Esophagus (tissue), 2 donors: ENCODE results near the gene HAUS7. TPM values are rescaled to one million over a fixed set of nuclear protein-coding genes. Genes with fewer than 3 reads are reported as not detected.

ENCODE experiments used
- H3K27ac ChIP-seq, 2 donors: one replicate each; pipeline ENCODE4 v1.5.1; 2013; ENCODE audit warnings: low read depth in 2 of 2, mild to moderate bottlenecking in 2 of 2, inconsistent platforms in 1 of 2, low read length in 1 of 2, moderate library complexity in 1 of 2
- H3K27me3 ChIP-seq, 2 donors: one replicate each; pipeline ENCODE4 v1.6.1; 2013; ENCODE audit warnings: low read length in 2 of 2, control low read depth in 1 of 2, mild to moderate bottlenecking in 1 of 2; ENCODE audit not compliant: insufficient read depth in 2 of 2, control insufficient read depth in 1 of 2
- H3K36me3 ChIP-seq, 2 donors: one replicate each; pipeline ENCODE4 v1.6.1; 2013; ENCODE audit warnings: low read length in 1 of 2; ENCODE audit not compliant: control insufficient read depth in 2 of 2, insufficient read depth in 2 of 2
- H3K4me1 ChIP-seq, 2 donors: one replicate each; pipeline ENCODE4 v1.6.1; 2013; ENCODE audit warnings: low read length in 1 of 2; ENCODE audit not compliant: control insufficient read depth in 2 of 2, insufficient read depth in 2 of 2
- H3K4me3 ChIP-seq, 2 donors: one replicate each; pipeline ENCODE4 v1.5.1; 2013; ENCODE audit warnings: low read length in 2 of 2, mild to moderate bottlenecking in 2 of 2, low read depth in 1 of 2, moderate library complexity in 1 of 2
- H3K9me3 ChIP-seq, 2 donors: one replicate each; pipeline ENCODE4 v1.6.1; 2013; ENCODE audit warnings: mild to moderate bottlenecking in 2 of 2, low read depth in 1 of 2, low read length in 1 of 2, moderate library complexity in 1 of 2; ENCODE audit not compliant: control insufficient read depth in 2 of 2, insufficient read depth in 1 of 2
- WGBS, 2 donors: extraction: QIAGEN DNeasy Blood & Tissue Kit; methylation state at CpG; one replicate each; pipeline ENCODE4 v1.1.7; 2013; 5-methylcytosine and 5-hydroxymethylcytosine counted together
- polyA plus RNA-seq, 2 donors: library from polyadenylated mRNA; stranded (reverse); fragments of 200-250 nt; gene quantifications; one replicate each; pipeline ENCODE4 v1.2.3, GENCODE V29; 2013
- donor health status: healthy with polysubstance abuse.
- donor health status: Bipolar disorder and iron deficiency.

Gene HAUS7
- polyA plus RNA-seq, 2 donors, result 14.7 to 27.1 TPM

DNA sequence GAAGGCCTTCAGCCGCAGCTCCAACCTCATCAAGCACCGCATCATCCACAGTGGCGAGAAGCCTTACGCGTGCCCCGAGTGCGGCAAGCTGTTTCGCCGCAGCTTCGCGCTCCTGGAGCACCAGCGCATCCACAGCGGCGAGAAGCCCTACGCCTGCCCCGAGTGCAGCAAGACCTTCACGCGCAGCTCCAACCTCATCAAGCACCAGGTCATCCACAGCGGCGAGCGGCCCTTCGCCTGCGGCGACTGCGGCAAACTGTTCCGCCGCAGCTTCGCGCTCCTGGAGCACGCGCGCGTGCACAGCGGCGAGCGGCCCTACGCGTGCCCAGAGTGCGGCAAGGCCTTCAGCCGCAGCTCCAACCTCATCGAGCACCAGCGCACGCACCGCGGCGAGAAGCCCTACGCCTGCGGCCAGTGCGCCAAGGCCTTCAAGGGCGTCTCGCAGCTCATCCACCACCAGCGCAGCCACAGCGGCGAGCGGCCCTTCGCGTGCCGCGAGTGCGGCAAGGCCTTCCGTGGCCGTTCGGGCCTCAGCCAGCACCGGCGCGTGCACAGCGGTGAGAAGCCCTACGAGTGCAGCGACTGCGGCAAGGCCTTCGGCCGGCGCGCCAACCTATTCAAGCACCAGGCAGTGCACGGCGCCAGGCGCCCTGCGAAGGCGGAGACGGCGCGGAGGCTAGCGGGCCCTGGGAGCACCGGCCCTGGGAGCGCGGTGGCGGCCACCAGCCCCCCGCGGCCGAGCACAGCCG is 49.4 kb downstream of the HAUS7 start:
- Histone ChIP-seq H3K4me3 (no peak overlapping the region), H3K27ac (no peak overlapping the region), H3K9me3 (no peaks in the 10 kb centered on the region), H3K36me3 (no peaks in the 10 kb centered on the region), H3K27me3 (peaks cover 0 to 7% of the 10 kb centered on the region in 2 donors), H3K4me1 (no peaks in the 10 kb centered on the region)
- WGBS, 2 donors, result 94 to 95% methylated on average over 73 to 91 of the region's 91 CpGs

DNA sequence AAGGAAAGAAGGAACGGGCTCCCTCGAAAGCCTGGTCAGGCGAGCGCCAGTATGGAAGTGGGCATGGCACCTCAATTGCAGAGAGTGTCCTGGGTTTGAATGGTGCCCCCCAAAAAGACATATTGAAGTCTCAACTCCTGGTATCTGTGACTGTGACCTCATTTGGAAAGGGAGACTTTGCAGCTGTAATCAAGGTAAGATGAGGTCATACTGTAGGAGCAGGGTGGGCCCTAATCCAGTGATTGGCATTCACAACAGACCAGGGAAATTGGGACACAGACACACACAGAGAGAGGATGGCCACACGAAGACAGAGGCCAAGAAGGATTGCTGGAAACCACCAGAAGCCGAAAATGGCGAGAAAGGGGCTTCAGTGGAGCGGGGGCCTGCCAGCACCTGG is 52.7 kb downstream of the HAUS7 start:
- Histone ChIP-seq H3K27ac (no peak overlapping the region), H3K9me3 (no peaks in the 10 kb centered on the region), H3K4me3 (no peak overlapping the region), H3K4me1 (no peaks in the 10 kb centered on the region), H3K27me3 (peaks cover 0 to 12% of the 10 kb centered on the region in 2 donors), H3K36me3 (no peaks in the 10 kb centered on the region)
- WGBS, 2 donors, result 87 to 92% methylated on average over 8 of the region's 8 CpGs

DNA sequence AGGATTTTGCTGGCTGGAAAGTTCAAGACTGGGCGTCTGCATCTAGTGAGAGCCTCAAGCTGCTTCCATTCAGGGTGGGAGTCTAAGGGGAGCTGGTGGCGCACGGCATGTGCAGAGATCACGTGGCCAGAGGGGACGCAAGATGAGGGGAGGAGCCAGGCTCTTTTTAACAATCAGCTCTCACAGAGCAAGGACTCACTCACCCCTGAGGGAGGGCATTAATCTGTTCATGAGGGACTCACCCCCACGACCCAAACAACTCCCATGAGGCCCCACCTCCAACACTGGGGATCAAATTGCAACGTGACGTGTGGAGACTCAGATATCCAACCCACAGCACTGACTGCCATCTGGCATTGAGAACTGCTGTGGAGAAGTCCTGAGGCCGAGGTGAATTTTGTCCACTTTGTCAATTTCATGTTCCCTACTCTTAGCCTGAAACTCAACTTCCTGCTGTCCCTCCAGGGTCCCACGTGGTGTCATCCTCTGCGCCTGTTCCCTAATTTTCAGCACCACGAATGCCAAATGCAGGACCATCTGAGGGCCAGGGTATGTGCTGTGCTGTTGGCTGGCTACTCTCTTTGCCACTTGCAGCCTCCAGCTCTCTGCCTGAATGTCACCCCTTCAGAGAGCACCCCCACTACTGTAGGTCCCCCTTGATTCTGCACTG is 53.5 kb downstream of the HAUS7 start:
- Histone ChIP-seq H3K36me3 (no peaks in the 10 kb centered on the region), H3K4me1 (no peaks in the 10 kb centered on the region), H3K9me3 (no peaks in the 10 kb centered on the region), H3K27me3 (peaks cover 0 to 12% of the 10 kb centered on the region in 2 donors), H3K4me3 (no peak overlapping the region), H3K27ac (no peak overlapping the region)
- WGBS, 2 donors, result 50 to 56% methylated on average over 12 of the region's 12 CpGs

DNA sequence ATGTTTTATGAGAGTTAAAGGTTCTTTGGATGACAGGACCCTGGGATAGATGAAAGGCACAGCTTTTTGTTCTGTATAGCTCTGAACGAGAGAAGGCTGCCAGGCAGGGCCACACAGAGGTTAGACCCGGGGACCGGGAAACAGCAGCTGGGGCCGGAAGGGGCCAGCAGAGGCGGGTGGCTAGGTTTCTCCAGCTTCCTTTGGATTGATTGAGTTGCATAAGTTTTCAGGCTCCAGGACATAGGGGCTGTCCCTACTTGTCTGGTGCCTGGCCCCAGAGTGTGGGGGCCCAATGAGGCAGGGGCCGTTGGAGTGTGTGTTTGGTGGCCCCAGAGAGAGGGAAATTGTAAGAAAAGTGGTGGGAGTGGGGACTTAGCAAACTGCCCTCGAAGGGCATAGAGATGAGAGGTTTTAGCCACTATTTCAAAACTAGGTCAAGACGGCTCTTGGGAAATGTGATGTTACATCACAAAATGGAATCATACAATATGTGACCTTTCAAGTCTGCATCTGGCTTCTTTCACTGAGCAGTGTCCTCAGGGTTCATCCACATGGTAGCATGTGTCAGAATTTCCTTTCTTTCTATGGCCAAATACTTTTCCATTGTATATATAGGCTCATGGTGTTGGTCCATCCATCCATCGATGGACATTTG is 55.4 kb downstream of the HAUS7 start:
- H3K36me3 ChIP-seq, result no peaks in the 10 kb centered on the region
- no peaks in the 10 kb centered on the region for H3K4me1 ChIP-seq
- H3K27me3 ChIP-seq, result peaks cover 0 to 12% of the 10 kb centered on the region in 2 donors
- peaks cover 0 to 4% of the 10 kb centered on the region in 2 donors for H3K9me3 ChIP-seq
- H3K27ac ChIP-seq, result no peak overlapping the region
- WGBS, 2 donors, result 67 to 70% methylated on average over 9 of the region's 9 CpGs
- no peak overlapping the region for H3K4me3 ChIP-seq

DNA sequence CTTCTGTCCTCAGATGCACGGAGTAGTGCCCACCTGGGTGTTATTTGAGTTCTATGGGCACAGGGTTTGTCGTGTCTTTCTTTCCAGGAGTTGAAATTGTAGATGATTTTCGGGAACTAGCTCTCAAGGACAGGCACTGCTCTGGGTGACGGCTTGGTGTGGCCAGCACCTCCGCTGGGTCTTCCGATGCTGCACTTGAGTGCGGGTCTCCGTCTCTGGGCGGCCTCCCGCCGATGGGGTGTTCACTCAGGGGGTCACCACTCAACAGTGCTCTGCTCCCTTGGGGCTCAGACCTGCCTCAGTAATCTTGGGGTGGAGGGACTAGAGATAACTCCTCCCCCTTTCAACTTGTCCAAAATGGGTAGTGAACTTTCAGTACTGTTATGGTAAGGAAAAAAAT is 56.6 kb downstream of the HAUS7 start:
- no peaks in the 10 kb centered on the region for H3K4me1 ChIP-seq
- WGBS, 2 donors, result 84 to 89% methylated on average over 11 of the region's 11 CpGs

DNA sequence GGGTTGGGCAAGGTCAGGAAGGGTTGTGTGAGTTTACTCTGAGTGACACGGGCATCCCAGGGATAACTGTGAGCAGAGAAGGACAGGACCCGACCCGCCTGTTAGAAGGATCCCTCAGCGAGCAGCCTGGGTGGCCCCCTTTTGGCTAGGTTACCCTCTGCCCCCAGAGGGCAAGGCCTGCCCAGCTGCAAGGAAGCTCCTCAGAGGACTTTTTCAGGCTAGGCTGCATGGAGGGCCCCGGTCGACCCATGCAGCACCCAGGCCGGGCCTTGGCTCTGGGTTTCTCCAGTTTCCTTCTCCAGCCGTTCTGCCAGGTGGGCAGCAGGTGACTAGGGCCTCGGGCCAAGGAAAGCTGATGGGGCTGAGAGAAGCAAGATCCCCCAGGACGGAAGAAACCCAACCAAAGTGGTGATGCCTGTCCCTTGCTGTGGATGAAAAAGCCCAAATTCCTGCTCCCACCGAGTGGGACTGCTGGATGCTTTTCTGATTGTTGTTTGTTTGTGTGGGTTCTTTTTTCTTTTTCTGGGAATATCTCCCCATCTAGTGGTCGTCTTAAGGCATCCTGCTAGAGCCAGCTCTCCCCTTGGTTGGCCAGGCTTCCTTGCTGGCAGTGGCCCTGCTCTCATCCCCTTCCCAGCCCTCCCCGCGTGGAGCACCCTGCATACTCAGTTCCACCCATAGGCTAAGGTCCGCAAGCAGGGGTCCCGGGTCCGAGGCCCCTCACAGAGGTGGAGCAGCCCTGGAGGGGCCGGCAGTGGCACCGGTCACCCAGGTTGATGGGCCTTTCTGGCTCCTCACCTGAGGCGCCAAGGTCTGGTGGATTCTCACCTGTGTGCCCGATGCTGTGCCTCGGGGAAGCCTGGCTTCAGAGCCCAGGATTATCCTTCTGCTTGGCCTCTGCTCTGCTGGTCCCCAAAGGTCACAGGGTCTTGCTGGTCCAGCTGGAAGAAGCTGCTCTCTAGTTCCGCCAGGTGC is 57.3 kb downstream of the HAUS7 start:
- WGBS, 2 donors, result 66 to 75% methylated on average over 23 of the region's 23 CpGs
- Histone ChIP-seq H3K4me3 (no peak overlapping the region), H3K27me3 (peaks cover 0 to 12% of the 10 kb centered on the region in 2 donors)

More for the DNA sequence above, 56.6 kb downstream of the HAUS7 start:
- Histone ChIP-seq H3K9me3 (peaks cover 0 to 4% of the 10 kb centered on the region in 2 donors), H3K4me3 (no peak overlapping the region), H3K36me3 (no peaks in the 10 kb centered on the region), H3K27ac (no peak overlapping the region), H3K27me3 (peaks cover 0 to 12% of the 10 kb centered on the region in 2 donors)

DNA sequence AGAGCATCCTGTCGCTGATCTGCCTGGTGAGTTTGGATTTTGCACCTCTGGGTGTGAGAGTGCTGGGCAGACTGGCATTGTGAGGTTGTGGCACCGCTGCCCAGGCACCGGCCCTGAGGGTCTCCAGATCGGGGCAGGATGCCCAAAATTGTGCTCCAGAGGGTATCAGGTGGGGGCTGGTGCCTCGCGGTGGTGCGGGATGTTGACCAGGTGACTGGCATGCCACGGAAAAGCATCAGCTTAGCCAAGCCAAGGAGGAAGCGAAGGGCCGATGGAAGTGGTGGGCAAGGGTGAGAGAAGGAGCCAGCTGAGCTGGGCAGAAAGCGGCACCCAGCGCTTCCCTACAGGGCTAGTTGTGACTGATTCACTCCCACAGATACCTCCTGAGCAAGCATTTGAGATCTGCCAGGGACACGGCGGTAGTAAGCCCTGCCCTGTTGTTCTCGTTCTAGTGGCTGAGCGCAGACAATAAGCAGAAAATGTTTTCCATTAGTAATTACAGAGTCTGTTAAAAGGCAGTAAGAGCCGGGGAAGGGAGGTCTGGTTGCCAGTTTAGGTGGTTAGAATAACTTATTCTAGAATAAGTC is 58.3 kb downstream of the HAUS7 start:
- Histone ChIP-seq H3K36me3 (no peaks in the 10 kb centered on the region), H3K27me3 (peaks cover 0 to 12% of the 10 kb centered on the region in 2 donors), H3K9me3 (peaks cover 0 to 4% of the 10 kb centered on the region in 2 donors), H3K4me1 (peaks cover 0 to 2% of the 10 kb centered on the region in 2 donors), H3K4me3 (peak overlapping the region in 1 of 2 donors; percentile 7), H3K27ac (no peak overlapping the region)
- whole genome bisulfite sequencing, 2 donors, result 32 to 53% methylated on average over 17 of the region's 17 CpGs

More for the DNA sequence above, 57.3 kb downstream of the HAUS7 start:
- no peaks in the 10 kb centered on the region for H3K36me3 ChIP-seq
- peaks cover 0 to 2% of the 10 kb centered on the region in 2 donors for H3K4me1 ChIP-seq
- H3K27ac ChIP-seq, result no peak overlapping the region
- peaks cover 0 to 4% of the 10 kb centered on the region in 2 donors for H3K9me3 ChIP-seq

DNA sequence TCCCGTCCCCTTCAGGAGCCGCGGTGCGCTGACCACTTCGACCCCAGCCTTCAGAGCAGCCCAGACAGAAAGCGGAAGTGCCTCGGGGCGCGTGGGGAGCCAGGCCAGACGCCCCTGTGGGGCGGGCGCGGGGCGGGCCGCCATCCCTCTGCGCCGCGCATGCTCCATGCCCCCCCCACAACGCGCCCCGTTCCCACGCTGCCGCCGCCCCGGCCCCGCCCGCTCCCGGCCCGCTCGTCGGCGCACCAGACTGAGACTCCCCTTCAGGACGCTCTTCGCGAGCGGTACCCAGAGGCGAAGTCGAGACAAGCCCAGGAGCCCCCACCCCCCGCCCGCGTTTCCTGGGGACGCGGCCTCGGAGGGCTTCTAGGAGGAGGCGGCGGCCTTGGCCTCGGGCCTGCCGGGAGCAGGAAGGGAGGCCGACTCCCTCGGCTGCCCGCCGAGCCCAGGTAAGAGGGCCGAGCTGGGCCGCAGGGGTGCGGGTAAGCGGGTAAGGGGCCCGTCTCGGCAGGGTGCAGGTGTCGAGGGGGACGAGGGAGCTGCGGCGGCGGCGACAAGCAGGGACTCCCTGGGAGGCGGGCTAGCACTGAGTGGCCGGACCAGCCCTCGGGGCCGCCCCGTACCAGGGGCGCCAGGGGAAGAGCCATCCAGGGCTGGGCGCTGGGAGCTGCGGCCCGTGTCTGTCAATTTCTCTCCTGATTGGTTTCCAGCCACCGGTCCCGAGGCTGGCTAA is 59.0 kb downstream of the HAUS7 start, which contains the start of gene ZFP92:
TSS of gene ZFP92 (plus strand) at position 218 of the 733 bp plus-strand sequence. CDS start 6,851 bp downstream, outside the sequence.
- peaks cover 0 to 4% of the 10 kb centered on the region in 2 donors for H3K9me3 ChIP-seq
- no peaks in the 10 kb centered on the region for H3K36me3 ChIP-seq
- peaks cover 0 to 2% of the 10 kb centered on the region in 2 donors for H3K4me1 ChIP-seq
- WGBS, 2 donors, result 2 to 30% methylated on average over 68 to 75 of the region's 75 CpGs
- peak within 1 kb of the TSS; percentile 30 to 47 for H3K4me3 ChIP-seq
- H3K27ac ChIP-seq, result no peak within 1 kb of the TSS
- peaks cover 0 to 9% of the 10 kb centered on the region in 2 donors for H3K27me3 ChIP-seq
